Fibroblast of peridontal ligament (primary cell): ENCODE measurements around the gene ATF6.

Source experiments
- DNase-seq: peaks from one replicate; pipeline ENCODE4 v3.0.0-alpha.2; 2010; ENCODE audit errors: extremely low read depth

ATF6 gene

GRCh38 chr1:161970036-161970435, 203.9 kb downstream of the ATF6 start:
- no peak for DNase-seq

DNA sequence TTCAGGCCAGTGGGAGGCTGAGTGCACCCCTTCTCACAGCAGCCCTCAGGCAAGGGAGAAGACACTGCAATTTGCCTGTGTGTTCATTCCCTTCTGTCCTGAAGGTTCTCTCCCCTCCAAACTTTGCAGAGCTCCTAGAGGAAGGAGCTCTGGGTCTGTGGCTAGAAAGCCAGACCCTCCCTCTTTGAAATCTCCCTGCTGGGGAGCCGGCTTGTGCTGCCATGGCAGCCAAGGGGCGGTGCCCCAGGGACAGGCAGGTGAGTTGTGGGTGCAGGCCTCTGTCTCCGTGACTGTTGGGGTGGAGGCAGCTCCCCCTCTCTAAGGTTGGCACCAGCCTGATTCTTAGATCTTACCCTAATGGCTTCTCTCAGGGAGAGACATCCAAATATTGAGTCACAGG, 204.5 kb downstream of the ATF6 start:
- DNase-seq, result no peak

DNA sequence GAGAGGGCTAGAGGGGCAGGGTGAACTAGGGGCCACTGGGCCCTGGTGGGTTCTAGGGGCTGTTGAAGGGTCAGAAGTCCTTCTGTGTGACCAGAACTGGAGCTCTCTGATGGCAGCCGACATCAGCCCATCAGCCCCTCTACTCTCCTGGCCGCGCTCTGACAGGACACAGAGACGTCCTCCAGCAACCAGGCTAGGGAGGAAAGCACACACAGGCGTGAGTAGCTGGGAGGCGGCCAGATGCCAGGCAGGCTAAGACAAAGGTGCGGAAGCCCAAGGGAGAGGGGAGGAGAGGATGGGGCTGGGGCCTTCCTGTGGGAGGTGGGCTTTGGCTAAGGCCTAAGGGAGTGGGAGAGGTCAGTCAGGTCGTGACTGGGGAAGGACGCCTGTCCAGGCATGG, 206.7 kb downstream of the ATF6 start:
- DNase-seq, result no peak

DNA sequence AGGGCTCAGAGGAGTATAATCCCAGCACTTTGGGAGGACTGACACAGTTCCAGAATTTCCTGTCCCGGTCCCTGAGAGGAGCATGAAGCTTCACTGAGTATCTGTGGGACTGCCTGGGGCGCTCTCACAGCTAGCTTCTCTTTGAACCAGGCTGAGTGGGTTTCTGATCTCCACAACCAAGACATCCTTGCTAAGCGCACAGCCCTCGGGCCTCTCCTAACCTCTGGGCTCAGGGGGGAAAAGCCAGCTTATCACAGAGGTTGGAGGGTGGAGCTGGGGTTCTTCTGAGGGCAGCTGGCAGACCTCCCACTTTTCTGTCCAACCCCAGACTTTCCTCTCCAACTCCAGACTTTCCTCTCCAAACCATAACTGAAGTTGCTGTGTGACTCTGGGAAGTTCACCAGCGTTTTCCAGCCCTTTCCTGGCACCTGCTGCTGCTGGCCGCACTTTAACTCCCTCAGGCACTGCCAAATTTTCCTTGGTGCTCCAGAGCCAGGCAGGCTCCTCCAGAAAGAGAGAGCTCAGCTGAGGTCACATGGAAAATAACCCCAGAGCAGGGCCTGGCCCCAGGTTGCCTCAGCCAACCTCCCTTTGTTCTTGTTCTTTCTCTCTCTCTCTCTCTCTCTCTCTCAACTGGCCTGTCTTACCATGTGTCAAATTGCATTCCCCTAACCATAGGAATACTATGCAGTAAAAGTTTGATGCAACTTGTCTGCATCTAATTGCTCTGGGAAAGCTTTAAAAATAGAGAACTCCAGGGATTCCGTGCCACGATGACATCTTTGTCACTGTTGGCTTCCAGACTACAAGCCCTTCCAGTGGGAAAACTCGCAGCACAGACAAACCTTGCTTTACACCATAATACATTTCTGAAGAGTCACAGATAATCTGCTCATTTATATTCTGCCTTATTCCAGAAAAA, 208.1 kb downstream of the ATF6 start:
- peak; percentile 35 for DNase-seq

DNA sequence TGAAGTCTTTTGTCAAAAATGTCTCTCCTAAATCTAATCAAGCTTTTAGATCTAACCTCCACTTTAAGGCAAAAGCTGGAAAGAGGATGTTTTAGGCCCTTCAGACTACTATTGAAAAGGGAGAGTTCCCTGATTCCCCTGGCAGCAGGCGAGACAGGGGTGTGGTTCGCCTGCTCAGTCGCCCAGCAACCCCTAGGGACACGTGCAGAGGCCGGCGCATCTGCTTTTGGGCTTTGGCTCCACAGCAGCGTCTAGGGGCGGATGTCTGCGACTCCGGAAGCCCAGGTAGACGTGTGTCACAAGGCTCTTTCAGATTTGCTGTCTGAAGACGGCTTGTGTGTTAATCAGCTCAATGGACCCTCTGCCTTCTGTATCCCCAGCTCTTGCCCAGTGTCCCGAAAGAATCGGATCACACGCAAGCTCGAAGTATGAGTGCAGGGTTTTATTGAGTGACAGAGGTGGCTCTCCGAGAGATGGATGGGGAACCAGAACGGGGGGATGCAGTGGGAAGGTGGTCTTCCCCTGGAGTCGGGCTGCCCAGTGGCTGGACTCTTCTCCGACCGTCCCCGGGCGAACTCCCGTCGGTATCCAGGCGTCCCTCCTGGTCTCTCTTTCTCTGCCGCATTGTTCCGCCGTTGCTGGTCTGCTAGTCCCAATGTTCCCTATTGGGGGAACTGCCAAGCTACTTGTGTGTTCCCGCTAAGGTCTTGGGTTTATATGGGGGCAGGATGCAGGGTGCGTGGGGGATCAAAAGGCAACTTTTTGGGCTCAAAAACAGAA, 212.1 kb downstream of the ATF6 start:
- no peak for DNase-seq

GRCh38 chr1:161981126-161981525, 215.0 kb downstream of the ATF6 start:
- DNase-seq, result no peak

- no peak for DNase-seq
Observed at GRCh38 chr1:161981735-161982506, 215.8 kb downstream of the ATF6 start.

GRCh38 chr1:161982507-161982895, 216.4 kb downstream of the ATF6 start:
- DNase-seq, result no peak

GRCh38 chr1:161982917-161983316, 216.8 kb downstream of the ATF6 start:
- no peak for DNase-seq

GRCh38 chr1:161983725-161984124, 217.6 kb downstream of the ATF6 start:
- DNase-seq, result no peak

DNA sequence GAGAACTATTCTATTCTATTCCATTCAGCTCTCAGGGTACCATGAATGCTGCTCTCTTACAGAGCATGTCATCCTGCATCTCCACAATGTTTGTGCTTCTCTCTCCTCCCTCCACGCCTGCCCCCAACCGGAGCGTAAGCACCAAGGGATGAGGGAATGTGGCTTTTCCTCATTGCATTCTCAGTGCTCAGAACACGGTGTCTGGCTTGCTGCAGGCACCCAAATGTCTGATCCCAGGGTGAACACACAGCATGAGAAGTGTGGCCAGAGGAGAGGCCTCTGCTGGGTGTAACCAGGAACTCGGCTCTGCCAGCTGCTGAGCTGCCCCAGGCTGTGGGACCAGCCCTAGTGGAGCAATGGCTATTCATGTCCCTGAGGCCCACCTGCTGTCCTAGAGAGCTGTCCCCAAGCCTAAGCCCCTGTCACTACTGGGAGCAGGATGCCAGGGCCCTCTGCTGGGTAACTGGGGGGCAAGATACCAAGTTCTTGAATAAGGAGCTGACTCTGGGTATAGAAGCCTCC, 219.2 kb downstream of the ATF6 start:
- DNase-seq, result no peak

DNA sequence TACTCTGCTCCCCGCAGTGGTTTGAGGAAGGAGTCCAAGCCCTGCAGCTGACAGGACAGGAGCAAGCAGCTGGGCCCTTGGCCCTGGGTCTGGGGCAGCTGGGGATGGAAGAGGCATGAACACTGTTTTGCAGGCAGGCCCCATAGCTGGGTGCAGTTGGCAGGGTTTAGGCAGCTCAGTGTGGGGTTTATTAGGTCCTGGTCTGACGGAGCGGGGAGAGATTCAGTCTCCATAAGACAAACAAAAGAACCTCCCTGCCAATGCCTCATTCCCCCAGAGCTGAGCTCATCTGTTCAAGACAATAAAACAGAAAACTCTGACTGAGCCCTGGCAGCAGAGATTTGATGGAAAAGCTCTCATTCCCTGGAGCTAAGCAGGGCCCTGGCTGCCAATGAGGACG, 220.2 kb downstream of the ATF6 start:
- DNase-seq, result peak; percentile 44

GRCh38 chr1:161987303-161987702, 221.2 kb downstream of the ATF6 start:
- peak; percentile 32 for DNase-seq

GRCh38 chr1:161987872-161988271, 221.8 kb downstream of the ATF6 start:
- no peak for DNase-seq

DNA sequence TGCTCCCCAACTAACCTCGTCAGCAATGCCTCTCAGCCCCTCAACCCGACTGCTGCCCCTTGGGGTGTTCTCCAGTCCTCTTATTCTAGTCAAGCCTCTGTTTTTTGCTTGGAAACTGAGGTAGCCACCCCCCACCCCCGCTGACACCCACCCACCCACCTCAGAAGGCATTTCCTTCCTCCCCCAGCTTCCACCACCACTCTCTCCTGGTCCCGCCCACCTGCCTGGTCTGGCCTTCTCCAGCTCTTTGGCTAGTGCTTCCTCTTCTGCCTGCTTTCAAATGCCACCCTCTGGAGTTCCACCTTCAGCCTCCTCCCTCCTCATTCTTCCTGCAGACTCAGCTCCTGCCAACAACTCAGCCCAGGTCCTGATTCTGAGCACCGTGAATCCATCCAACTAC, 222.3 kb downstream of the ATF6 start:
- no peak for DNase-seq

DNA sequence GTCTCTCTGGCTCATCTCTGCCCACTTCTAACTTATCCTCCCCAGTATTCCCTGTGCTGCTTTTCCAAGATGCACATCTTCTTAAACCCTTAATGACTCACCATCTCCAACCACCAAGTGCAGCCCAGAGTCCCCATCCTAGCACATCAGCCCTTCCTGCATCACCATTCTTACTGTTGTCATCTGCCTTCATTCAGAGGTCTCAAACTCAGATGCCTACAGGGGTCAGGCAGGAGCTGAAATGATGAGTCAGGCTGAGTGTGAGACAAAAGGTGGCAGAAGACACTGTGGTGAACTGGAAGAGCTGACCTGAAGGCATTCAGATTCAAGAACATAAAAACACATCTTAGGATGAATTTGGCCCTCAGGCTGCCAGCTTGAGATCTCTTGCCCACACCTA, 223.0 kb downstream of the ATF6 start:
- DNase-seq, result no peak

GRCh38 chr1:161989786-161990185, 223.7 kb downstream of the ATF6 start:
- no peak for DNase-seq

- no peak for DNase-seq
Observed at GRCh38 chr1:161993576-161993975, 227.5 kb downstream of the ATF6 start.

DNA sequence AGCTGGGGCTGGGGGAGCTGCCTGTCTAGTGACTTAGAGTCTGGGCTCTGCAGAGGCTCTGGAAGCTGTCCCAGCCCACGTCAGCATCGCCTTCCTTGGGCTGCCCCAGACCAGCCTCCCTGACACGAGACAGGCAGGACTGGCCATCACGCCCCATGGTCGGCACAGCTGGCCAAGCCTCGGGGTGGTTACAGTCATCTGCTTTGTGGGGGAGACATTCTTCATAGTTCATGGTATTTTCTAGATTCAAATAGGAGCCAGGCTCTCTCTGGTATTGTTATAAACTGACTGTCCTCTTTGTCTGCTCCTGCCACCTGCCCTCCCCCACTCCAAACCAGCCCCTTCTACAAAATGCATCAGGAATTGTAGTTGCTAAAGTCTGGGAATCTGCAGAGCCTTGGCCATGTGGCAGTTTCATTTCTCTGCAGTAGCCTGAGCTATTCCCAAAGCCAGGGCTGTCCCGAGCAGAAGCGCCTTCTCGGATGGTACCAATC, 228.1 kb downstream of the ATF6 start:
- DNase-seq, result peak; percentile 26

DNA sequence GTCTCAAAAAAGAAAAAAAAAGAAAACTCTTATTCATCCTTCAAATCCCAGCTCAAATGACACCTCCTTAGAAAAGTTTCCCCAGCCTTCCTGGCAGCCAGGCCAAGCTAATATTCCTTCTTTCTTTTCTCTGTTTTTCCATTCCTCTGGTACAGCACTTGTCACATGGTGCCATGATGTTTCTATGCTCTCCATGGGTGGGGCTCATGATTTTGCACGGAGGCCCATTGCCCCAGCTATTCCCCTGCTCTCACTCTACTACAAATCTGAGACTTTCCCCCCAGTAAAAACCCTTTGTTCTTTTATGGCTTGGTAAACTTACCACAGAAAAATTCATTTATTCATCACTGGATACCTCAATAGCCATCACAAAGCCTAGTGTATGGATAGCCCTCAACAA, 231.0 kb downstream of the ATF6 start:
- no peak for DNase-seq

DNA sequence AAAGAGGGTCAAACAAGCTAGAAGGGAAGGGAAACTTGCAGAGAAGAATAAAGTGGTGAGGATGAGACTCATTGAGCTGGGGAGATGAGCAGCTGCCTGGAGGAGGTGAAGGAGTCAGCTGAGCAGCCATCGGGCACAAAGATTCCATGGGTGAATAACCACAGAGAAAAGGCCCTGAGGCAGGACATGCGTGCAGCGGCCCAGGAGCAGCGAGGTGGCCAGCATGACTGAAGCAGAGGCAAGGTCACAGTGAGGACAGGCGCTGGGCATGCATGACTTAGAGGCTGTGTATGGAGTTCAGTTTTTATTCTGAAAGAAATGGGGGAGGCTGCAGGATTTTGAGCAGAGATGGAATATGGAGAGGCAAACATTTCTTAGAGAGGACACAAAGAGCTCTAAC, 232.7 kb downstream of the ATF6 start:
- no peak for DNase-seq
